Uterus (tissue), 2 donors: ENCODE measurements around the gene ARID5B.

ENCODE experiments used
- CTCF ChIP-seq, 4 experiments: fragments of 200-600 bp in 2 of 4; fragments of 450-650 bp in 2 of 4; sonication (generic) in 2 of 4; IDR thresholded peaks; one replicate each; pipeline ENCODE4 v1.5.1; 2016 to 2019; ENCODE audit warnings: antibody characterized with exemption in 4 of 4, mild to moderate bottlenecking in 2 of 4, moderate library complexity in 1 of 4
- POLR2A ChIP-seq, 2 donors: fragments of 450-650 bp; IDR thresholded peaks; one replicate each; pipeline ENCODE4 v1.6.1; 2016; ENCODE audit warnings: antibody characterized with exemption in 2 of 2, mild to moderate bottlenecking in 1 of 2, moderate library complexity in 1 of 2

GRCh38 chr10:62008196-62008595 is 106.7 kb downstream of the ARID5B start:
- TF ChIP-seq POLR2A (IDR thresholded peaks at IDR 0.05) = no peak
- no peak for TF ChIP-seq CTCF (IDR thresholded peaks at IDR 0.05)
